CD4-positive, alpha-beta T cell treated with Interleukin-17A for 1 hour (primary cell): ENCODE data around the gene VSNL1.

Experiments
- DNase-seq: peaks from one replicate; pipeline ENCODE4 v3.0.0-alpha.2; 2020

Gene VSNL1

DNA sequence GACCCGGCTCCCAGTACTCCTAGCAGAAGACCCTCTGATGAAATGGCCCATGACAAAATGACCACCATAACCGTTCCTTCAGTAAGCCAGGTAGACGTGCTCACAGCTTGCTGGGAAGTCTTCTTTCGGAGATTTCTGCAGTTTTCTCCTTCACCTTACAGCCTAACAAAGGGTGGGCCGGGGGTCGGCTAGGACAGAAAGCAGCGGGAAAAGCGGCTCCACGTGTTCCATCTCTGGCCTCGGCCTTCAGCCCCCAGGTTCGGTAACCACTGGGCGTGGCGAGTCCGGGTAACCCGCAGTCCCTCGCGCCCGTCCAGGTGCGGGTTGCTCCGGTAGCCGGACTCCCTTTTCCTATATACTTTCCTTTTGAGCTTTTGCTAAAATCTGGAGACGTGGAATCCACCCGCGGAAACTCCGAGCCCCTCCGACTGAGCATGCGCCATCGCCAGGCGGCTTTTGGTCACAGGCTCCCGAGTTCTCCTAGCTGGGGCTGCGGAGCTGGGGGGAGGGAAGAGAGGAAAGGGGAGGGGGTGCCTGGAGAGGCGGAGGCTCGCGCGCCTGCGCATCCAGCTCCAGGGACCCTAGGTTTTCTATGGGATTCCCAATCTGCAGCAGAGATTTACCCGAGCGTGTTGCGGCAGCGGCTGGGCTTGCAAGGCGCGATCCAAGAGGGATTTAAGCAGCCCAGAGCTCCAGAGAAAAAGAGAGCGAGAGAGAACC, at the start of gene VSNL1:
VSNL1 (plus strand) TSS at position 604 of the 720 bp plus-strand sequence. CDS start 51,379 bp downstream, outside the sequence.
- DNase-seq: no peak

GRCh38 chr2:17495590-17495989, 44.9 kb upstream of the VSNL1 start:
- DNase-seq: no peak

GRCh38 chr2:17497718-17498117, 42.8 kb upstream of the VSNL1 start:
- no peak for DNase-seq

DNA sequence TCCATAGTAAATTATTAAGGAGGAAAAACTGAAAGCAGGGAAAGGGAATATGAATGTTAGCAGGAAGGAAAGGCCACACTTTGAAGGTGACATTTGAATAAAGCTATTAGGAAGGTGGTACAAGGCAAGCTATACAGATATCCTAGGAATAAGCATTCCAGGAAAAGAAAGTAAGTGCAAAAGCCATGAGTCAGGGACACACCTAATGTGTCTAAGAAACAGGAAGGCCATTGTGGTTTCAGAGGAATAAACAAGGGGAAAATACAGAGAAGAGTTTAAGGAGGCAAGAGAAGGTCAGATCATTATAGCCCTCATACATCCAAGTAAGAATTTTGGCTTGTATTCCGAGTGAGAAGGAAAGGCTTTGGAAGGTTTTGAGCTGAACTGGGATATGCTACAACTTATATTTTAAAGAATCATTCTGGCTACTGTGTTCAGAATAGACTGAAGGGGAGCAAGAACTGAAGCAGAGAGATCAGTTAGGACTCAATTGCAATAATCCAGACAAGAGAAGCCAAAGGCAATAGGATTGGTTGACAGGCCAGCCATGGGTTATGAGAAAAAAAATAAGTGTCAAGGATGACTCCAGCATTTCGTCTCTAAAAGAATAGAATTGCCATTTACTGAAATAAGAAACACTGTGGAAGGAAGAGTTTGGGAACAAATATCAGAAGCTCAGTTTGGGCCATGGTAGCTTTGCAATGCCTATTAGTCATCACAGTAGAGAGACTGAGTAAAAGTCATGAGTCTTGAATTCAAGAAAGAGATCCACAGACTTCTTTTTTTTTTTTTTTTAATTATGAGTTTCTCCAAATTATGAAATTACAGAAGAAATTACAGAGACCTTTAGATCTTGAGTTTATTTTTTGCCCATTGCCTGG, 33.5 kb upstream of the VSNL1 start:
- DNase-seq: no peak

GRCh38 chr2:17515652-17516051, 24.8 kb upstream of the VSNL1 start:
- no peak for DNase-seq

- DNase-seq: no peak
Measured at GRCh38 chr2:17517481-17518211, 22.9 kb upstream of the VSNL1 start.

DNA sequence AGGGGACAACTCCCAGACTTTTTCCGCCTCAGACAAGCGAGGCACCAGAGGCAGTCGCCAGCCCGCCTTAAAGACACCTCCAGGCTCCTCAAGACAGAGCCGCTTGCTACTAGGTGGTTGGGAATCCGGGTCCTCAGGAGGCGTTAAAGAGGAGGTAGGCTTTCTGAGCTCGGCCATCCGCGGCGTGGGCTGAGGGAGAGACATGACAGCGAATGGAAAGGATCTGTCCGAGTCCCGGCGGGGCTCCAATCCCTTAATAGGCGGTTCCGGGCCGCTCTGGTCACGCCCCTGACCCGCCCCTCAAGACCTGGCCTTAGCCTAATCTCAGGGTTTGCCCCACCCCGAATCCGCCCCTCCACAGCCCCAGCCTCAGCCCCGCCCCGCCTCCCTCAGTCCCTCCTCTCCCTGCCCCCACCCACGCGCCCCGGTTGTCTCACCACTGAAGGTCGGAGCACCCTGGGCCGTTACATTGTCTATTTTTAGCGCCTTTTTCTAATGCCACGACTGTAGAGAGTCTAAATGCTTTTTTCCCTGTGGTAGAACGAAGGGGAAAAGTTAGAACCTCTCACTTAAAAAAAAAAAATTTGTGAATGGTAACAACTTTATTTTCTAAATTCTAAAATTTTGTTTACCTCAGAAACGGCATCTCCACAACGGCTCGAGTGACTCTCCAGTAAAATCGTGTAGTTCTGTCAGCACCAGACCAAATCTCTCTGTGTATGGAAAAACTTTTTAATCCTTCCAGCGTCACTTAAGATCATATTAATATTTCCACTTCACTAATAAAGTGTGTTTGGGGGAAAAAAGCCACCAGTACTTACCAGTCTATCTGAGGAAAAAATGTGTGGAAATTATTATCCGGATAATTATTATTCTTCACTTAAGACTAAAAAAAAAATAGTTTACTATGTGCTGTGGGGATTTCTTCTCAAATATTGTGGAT, 22.0 kb upstream of the VSNL1 start, which contains the start of gene RAD51AP2:
RAD51AP2 (minus strand) TSS at position 229 of the 943 bp plus-strand sequence; CDS start at position 204, 25 bp downstream.
- no peak for DNase-seq

- no peak for DNase-seq
Measured at GRCh38 chr2:17519486-17519885, 21.0 kb upstream of the VSNL1 start.

- DNase-seq: no peak
Measured at GRCh38 chr2:17520761-17521160, 19.7 kb upstream of the VSNL1 start.

DNA sequence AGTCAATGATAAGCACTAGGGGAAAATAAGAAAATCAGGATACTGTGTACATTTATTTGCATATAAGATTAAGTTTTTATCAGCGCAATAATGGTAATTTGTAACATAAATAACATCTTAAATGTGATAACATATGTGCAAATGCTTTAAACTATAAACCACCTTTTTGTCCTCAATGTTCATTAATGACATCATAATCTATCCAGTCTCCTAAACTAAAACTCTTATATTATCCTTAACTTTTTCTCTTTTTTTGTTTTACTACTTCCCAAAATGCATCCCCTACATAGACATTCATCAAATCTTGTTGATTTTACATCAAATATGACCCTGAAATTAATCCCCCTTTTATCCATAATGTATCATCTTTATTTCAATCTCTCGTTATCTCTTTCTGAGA, 18.9 kb upstream of the VSNL1 start:
- no peak for DNase-seq

- DNase-seq: no peak
Measured at GRCh38 chr2:17522303-17522702, 18.2 kb upstream of the VSNL1 start.

GRCh38 chr2:17529771-17530170, 10.7 kb upstream of the VSNL1 start:
- DNase-seq: no peak

DNA sequence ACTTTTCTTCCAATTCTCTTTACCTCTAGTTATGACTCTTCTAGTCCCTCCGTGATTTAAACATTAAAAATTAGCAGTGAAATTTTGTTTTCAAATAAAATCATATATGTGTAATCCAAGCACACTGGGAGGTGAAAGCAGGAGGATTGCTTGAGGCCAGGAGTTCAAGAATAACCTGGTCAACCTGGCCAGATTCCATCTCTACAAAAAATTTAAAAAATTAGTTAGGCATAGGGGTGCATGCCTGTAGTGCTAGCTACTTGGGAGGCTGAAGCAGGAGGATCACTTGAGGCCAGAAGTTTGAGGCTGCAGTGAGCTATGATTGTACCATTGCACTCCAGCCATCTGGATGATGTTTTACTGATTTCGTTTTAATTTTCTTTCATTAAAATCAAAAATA, 7.0 kb upstream of the VSNL1 start:
- no peak for DNase-seq

DNA sequence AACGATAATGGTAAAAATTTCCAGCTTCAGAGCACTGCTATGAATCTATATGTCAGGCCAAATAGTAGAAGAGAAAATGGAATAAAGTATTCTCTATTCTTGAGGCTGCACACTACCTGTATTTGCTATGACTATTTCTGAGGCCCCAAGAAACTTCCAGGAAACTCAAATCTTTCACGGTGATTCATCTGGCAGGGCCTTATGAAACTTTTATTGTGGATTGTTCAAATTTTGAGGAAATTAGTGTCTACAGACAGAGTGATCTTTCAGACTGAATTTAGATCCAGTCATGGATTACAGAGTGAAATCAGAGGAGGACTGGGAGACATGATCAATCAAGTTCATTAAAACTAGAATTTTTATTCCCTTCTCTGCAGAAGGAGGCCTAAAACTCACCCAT, 4.1 kb upstream of the VSNL1 start:
- DNase-seq: no peak

DNA sequence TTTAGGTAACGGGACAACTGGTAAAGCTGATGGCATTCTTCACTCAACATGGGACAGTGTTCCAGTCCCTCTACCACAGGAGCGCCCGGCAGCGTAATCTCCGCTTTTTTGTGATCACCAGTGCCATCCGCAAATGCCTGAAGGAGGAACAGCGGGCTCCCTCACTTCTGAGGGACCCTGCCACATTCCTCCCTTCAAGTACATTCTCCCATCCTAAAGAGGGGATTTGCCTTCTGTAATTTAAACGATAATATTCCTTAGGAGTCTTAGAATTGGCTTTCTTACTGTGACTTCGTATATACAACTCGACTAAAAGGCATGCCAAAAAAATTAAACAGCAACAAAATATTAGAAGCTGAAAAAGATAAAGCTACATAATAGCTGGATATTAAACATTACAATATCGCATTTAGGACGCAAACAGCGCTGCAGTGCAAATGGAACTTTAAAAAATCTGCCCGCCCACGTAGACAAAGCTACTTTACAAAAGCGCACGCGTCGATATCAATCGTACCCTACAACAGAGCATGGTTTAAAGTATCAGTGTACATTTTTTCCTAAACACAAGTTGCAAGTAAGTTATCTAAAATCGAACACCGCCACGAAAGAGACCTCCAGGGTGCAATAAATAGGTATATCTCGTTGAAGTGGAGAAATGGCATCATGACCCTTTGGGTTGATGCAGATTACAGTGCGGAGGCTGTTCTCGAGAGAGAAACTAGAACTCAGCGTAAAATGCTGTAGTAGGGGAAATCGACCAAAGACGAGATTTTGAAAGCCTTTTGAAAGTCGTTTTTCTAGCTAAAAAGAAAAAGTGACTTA, 2.3 kb upstream of the VSNL1 start:
- no peak for DNase-seq

GRCh38 chr2:17538844-17539554, 1.5 kb upstream of the VSNL1 start:
- no peak for DNase-seq

DNA sequence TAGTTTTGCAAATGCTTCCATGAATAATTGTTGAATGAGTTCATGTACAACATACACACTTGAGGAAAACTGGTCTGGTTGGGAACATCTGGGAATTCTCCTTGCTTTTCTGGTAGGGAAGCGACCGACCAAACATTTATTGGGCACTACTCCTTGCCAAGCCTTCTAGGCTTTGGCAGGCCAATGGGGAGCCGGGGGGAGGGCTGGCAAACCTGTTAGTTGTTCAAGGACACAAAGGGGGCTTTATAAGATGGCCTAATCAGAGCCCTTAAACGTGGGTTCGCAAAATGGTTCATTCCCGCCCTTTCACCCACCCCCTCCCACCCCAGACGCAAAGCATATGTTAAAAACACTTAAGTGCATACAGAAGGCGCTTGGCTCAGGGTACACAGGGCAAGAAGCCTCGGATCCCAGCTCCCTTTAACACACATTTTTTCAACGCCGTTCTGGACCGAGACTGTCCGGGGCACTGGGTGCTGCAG, 844 bp upstream of the VSNL1 start:
- no peak for DNase-seq

DNA sequence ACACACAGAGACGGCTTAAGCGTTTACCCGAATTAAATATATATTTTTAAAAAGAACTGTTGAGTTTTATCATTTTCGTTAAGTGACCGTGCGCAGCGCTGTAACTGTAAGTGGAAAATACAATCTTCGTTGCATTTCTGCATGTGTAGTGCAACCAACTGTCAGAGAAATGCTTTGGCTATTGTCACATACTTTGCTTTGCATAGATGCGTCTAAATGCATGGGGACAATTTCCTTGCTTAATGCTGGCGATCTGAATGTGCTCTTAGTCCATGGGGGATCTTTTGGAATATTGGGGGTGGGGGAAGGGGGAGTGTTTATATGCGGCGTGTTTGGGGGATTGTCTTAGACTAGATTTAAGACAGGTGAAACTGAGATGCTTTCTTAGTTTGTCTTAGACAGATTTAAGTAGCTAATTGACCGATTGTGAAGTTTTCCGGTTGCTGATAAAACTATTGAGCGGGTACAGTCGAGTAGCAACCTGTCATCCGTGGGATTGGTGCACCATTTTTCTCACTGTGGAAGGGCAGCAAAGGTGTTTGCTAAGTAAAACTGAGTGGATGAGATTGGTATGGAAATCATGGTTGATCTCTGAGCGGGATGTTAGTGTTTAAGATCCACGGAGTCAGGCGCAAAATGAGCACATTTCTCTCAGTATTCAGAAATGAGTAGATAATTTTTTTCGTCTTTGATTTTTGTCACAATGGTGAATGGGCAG, 476 bp downstream of the VSNL1 start:
- no peak for DNase-seq

GRCh38 chr2:17541531-17541950, 1.0 kb downstream of the VSNL1 start:
- DNase-seq: no peak

DNA sequence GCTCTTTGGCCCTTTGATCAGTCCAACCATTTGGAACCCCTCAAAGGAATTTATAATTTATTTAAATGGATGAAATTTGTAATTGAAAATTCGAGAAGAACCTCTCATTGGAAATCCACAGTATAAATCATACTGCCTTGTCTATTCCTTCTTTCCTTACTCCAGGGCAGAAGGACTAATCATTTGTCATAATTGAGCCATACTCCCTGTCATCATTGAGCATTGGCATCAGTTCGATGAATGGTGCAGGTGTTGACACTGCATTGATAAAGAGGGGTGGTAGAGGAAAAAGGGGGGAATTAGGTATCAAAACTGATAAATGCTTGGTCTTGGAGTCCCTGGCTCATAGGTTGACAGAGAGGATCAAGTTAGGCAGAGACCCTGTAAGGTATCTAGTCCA, 2.0 kb downstream of the VSNL1 start:
- DNase-seq: no peak
